NCI-H2107 treated with DMSO at 0.1 percent for 48 hours (cell line): ENCODE measurements around the gene YTHDF1.
"Not testable (repeated sequence)": the region's sequence is repeated elsewhere in the genome, so short reads cannot be mapped to it uniquely, and the experiment has no call there.

Source experiments
- DNase-seq: peaks from one replicate; lab custom pipeline; 2025; ENCODE audit not compliant: unreplicated experiment; lab: John Stamatoyannopoulos, UW

YTHDF1 gene

DNA sequence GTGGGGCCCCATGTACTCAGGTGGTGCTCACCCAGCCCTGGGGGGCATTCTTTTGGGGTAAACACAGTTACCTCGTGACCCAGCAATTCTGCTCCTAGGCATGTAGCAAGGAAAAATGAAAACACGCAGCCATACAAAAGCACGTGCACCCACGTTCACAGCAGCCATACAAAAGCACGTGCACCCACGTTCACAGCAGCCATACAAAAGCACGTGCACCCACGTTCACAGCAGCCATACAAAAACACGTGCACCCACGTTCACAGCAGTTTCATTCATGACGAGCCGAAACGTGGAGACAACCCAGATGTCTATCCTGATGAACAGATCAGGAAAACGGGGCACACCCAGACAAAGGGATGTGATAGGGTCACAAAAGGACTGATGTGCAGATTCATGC, 57.1 kb downstream of the YTHDF1 start:
- no peak for DNase-seq

GRCh38 chr20:63158352-63158751, 57.6 kb downstream of the YTHDF1 start:
- DNase-seq = no peak

DNA sequence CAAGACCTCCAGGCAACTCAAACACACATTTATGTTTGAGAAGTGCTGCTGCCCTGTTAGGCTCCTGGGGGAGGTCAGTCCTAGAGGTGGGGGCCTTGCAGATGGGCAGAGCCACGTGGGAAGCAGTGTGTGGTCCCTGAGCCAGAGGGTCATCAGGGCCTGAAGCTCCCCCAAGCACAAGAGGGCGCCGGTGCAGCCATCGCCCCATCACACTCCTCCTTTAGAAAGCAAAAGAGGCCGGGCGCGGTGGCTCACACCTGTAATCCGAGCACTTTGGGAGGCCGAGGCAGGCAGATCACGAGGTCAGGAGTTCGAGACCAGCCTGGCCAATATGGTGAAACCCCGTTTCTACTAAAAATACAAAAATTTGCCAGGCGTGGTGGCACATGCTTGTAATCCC, 58.5 kb downstream of the YTHDF1 start:
- DNase-seq = not testable (repeated sequence)

DNA sequence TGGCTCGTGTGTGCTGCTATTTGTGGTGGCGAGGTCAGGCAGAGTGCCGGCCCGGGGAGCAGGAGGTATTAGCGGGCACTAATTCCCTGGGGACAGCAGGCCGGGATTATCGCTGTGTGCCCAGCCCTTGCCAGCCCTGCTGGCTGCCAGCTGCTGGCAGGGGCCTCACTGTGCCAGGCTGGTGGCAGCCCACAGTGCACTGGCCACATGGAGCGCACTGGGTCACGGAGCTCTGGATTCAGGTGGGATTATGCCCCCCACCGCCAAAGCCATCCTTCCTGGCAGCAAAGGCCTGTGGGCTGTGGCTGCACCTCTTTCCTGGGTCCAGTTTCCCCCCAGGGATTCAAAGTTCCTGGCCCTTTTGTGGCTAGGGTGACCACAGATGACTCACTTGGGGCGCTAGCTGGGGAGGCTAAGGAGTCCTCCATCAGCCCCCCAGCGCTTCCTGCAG, 59.7 kb downstream of the YTHDF1 start:
- no peak for DNase-seq

- DNase-seq = no peak
Measured at GRCh38 chr20:63155266-63156165, 60.4 kb downstream of the YTHDF1 start.

DNA sequence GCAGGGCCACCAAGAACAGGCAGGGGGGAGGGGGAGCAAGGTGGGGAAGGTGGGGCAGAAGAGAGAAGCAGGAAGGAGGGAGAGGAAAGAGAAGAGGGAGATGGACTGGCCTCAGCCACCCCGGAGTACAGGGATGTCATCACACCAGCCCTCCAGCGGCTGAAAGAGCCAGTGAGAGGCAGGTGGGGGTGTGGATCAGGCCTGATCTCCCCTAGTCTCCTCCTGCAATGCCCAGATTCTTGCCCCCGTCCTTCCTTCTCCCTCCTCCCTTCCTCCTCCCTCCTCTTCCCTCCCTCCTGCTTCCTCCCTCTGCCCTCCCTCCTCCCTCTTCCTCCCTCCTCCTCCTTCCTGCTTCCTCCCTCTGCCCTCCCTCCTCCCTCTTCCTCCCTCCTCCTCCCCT, 61.5 kb downstream of the YTHDF1 start:
- no peak for DNase-seq

DNA sequence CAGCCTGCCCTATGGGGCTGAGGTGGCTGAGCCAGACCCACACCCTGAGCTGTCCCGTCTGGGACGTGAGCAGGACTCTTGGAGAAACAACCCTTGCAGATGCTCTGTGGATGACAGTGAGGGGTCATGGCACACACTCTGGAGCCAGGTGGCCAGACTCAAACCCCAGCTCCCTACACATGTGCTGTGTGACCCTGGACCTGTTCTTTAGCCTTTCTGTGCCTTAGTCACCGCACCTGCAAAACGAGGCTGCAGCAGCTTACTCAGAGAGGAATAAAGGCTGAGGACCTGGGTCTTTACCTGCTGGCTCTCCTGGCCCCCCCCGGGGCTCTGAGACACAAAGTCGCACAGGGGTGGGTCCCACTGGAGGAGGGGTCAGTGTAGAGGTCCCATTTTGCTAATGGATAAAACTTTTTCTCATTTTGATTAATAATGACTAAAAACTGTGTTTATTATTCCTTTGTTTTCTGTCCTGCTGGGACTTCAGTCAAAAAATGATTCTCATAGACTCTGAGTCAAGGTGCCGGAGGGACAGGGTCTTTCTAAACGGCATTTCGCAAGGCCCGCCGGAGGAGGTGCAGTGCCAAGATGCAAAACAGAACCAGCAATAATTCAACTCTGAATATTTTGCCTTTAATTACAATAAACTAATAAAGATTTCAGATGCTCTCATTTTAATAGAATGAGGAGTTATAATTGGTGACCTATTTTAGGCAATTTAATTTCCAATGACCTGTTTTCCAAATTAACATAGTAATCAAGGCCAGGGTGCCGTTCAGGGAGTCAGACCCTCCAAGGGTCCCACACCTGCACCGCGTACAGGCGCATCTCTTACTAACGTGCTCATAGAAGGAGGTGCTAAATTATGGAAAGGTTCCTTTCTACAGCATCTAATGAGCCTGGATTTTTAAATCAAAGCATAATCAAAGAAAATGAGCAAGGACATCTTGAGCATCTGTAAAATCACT, 62.4 kb downstream of the YTHDF1 start:
- DNase-seq = no peak

DNA sequence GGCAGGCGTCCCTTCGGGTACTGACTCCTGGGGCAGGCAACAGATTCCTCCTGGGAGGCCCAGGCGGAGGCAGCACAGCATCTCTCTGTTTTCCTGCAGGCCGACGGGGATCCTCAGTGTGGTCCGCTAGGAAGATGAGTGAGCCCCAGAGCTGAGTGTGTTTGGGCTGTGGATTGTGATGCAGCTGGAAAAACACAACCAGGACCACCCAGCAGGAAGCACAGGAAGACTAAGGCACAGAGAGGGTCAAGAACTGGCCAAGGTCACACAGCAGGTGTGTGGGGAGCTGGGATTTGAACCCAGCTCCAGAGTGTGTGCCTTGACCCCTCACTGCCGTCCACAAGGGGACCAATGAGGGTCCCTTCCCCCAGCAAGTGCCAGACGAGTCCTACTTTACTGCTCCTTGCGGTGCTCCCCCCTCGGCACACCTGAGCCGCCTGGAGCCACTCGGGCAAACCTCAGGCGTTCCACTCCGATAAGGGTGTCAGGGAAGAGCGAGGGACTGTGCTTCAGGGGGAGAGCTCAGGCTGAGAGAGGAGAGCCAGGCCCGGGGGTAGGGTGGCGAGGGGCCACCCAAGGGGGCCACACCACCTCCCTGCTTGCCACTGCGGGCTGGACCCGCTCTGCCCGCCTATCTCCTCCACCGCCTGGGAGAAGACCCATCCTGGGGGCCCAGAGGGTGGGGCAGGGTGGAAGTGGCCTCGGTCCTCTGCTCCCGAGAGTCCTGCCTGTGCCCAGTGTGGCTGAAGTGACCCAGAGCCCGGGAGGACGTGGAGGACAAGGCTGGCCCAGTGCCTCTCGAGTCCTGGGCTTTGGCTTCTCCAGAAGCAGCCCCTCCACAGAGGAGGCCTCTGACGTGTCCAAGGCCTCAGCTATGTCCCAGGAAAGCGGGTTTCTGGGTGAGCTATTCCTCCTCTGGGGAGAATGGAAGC, 63.3 kb downstream of the YTHDF1 start:
- DNase-seq = no peak

DNA sequence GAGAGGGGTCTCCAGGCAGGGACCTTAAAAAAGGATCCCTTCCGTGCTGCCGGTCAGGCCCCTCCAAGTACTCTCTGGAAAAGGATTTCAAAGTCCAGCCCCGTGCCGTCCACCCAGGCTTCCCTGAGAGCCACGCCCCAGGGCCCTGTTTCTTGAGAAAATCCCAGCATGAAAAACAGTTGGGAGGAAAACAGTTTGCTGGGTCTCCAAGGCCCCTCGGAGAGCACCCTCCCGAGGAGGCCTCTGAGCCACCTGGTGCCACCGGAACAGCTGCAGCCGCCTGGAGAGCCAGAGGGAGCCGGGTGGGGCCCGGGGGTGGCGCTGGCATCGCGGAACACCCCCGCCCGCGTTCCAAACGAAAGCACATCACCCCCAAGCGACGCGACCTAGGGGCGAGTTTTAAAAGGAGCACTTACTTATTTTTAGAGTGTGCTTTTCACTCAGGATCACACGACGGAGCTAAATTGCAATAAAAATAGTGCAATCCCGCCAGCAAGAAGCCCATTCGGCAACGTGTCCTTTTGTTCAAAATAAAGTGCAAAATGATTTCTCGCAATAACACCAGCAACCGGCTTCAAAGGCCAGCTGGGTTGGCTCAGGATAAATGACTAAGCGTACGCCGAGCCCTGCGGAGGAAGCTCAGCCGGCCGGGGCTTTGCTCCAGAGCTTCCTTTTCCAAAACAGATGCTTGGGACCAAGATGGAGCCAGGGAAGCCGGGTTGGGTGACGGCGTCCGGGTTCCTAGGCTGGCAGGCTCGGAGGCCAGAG, 64.2 kb downstream of the YTHDF1 start:
- DNase-seq = no peak

DNA sequence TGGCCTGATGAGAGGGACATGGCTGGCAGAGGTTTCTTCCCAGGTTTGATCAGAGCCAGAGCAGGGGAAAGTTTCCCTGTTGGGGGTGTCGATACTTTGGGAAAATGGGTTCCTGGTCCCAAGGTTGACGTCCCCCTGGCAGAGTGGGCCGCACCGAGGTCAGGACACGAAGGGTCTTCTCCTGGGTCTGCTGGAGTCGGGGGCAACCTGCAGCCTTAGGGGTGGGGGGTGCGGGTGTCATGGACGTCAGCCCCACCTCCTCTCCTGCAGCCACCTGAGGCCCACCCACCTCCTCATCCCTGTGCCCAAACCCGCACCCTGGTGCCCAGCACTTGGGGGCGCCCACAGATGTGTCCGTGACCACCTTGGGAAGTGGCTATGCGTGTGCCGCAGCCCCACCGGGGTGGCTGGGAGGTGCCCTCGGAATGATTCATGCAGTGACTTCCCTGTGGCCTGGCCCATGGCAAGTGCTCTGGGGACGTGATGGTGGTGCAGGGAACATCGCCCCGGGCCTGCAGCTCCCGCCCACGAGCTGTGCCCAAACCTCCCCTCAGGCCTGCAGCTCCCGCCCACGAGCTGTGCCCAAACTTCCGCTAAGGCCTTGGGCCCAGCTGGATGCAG, 64.9 kb downstream of the YTHDF1 start:
- DNase-seq = no peak

DNA sequence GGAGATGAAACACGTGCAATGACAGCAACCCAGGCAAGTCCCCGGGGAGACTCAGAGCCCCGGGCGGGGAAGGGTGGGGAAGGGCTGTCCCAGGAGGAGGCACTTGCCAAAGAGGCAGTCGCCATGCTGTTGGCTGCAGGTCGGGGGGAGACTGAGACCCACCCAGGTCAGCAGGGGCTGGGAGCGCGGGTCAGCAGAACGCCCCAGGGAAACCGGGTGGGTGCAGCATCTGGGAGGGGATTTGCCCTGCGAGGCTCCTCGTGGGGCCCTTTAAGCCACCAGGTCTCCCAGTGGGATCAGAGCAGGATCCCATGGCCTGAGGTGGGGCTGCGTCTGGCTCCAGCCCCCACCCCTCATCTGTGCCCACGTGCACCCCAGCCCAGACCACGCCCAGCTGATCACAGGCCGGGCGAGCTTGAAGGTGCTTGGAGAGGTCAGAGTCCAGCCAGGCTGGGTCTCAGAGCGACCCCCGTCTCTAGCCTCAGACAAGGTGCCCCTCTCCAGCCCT, 65.5 kb downstream of the YTHDF1 start:
- no peak for DNase-seq

- no peak for DNase-seq
Measured at GRCh38 chr20:63149531-63150192, 66.3 kb downstream of the YTHDF1 start.

GRCh38 chr20:63148696-63149095, 67.2 kb downstream of the YTHDF1 start:
- no peak for DNase-seq

DNA sequence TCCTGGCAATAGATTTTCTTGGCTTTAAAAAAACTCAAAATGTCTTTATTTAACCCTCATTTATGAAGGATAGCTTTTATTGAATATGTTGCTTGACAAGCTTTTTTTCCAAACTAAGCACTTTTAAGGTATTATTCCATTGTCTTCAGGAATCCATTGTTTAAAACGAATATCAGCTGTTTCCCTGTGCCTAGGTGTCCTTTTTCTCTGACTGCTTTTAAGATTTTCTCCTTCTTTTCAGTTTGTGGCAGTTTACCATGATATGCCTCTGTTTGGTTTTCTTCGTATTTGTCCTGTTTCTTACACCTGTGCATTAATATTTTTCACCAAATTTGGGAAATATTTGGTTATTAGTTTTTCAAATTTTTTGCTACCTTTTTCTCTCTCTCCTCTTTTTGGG, 68.4 kb downstream of the YTHDF1 start:
- no peak for DNase-seq
